ENCODE measurements around the gene CNN3. TPM values are rescaled to one million over a fixed set of nuclear protein-coding genes. Genes with fewer than 3 reads are reported as not detected.

The CNN3 gene
- total and polyA plus RNA-seq, 2 donors (not counting 1 experiment from before 2014, with no cell fraction given), result 2.3 to 17.2 TPM

DNA sequence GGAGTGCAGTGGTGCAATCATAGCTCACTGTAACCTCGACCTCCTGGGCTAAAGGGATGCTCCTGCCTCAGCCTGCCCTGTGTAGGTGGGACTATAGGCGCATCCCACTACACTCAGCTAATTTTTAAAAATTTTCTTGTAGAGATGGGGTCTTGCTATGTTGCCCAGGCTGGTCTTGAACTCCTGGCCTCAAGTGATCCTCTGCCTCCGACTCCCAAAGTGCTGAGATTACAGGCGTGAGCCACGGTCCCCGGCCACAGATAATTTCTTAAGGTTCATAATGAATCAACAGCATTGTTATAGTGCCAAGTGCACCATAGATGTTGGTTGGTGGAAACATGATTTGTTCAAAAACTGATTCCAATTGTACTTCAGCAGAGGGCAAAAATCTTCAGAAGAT, 42.2 kb upstream of the CNN3 start:
- Histone ChIP-seq H3K4me2 (replicated peaks; ENCODE audit: low read depth, low read length, poor library complexity, severe bottlenecking) (no peak overlapping the region), H3K36me3 (replicated peaks in 1 of 2; ENCODE audit: control extremely low read depth in 1 of 2, control insufficient read depth in 1 of 2, extremely low read depth in 1 of 2, insufficient read depth in 2 of 2, low read length in 1 of 2) (no peaks in the 10 kb centered on the region), H3K9me3 (ENCODE audit: control extremely low read depth in 1 of 3, control insufficient read depth in 2 of 3, insufficient read depth in 1 of 3, low read length in 2 of 3) (no peaks in the 10 kb centered on the region), H3K9ac (ENCODE audit: low read length) (no peak overlapping the region), H3K79me2 (ENCODE audit: control insufficient read depth, insufficient read depth, low read length) (no peaks in the 10 kb centered on the region), H3K27me3 (replicated peaks in 1 of 4; ENCODE audit: control extremely low read depth in 1 of 4, control insufficient read depth in 3 of 4, insufficient read depth in 4 of 4, low read length in 3 of 4) (no peaks in the 10 kb centered on the region), H3K4me3 (ENCODE audit: control extremely low read depth in 1 of 5, extremely low read depth in 1 of 5, insufficient read depth in 1 of 5, low read depth in 2 of 5, low read length in 4 of 5) (no peak overlapping the region), H3K27ac (ENCODE audit: low read length in 2 of 2) (no peak overlapping the region), H4K20me1 (ENCODE audit: control insufficient read depth, insufficient read depth, low read length, poor library complexity, severe bottlenecking) (no peaks in the 10 kb centered on the region), H2AFZ (ENCODE audit: insufficient read depth, low read depth, low read length, poor library complexity, severe bottlenecking) (no peak overlapping the region), H3K4me1 (ENCODE audit: control insufficient read depth in 2 of 2, insufficient read depth in 2 of 2, low read length in 2 of 2) (peaks cover 0 to under 1% of the 10 kb centered on the region in 2 donors)
- TF ChIP-seq EZH2 (IDR thresholded peaks at IDR 0.05; ENCODE audit: borderline replicate concordance, insufficient read depth, low read depth, low read length, poor library complexity, severe bottlenecking), result no peak
- TF ChIP-seq, protein P1, sequence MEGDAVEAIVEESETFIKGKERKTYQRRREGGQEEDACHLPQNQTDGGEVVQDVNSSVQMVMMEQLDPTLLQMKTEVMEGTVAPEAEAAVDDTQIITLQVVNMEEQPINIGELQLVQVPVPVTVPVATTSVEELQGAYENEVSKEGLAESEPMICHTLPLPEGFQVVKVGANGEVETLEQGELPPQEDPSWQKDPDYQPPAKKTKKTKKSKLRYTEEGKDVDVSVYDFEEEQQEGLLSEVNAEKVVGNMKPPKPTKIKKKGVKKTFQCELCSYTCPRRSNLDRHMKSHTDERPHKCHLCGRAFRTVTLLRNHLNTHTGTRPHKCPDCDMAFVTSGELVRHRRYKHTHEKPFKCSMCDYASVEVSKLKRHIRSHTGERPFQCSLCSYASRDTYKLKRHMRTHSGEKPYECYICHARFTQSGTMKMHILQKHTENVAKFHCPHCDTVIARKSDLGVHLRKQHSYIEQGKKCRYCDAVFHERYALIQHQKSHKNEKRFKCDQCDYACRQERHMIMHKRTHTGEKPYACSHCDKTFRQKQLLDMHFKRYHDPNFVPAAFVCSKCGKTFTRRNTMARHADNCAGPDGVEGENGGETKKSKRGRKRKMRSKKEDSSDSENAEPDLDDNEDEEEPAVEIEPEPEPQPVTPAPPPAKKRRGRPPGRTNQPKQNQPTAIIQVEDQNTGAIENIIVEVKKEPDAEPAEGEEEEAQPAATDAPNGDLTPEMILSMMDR (IDR thresholded peaks at IDR 0.05), result no peak
- H3K4me1 Mint-ChIP-seq, result peaks cover 2% of the 10 kb centered on the region
- POLR2A ChIA-PET, result no interaction called here
- no peak overlapping the region for H3K4me3 Mint-ChIP-seq
- no peaks in the 10 kb centered on the region for H3K27me3 Mint-ChIP-seq
- no peak overlapping the region for H3K27ac Mint-ChIP-seq
- DNase-seq (no peak), ATAC-seq (ENCODE audit: low read depth) (no peak)
- 100% methylated on average over 3 of the region's 6 CpGs for WGBS (ENCODE audit: insufficient coverage)
- no peaks in the 10 kb centered on the region for H3K9me3 Mint-ChIP-seq (ENCODE audit: insufficient read depth)
- intact Hi-C loops (cut with micrococcal nuclease), result no loop called here
- CTCF ChIA-PET, result interaction anchor here (1.1 kb wide), 1 partner anchor 74 kb away, joined by 3 read pairs; no protein-coding TSS in a partner anchor

GRCh38 chr1:94966033-94966432, 39.1 kb upstream of the CNN3 start:
- Mint-ChIP-seq H3K4me3 (no peak overlapping the region), H3K9me3 (ENCODE audit: insufficient read depth) (no peaks in the 10 kb centered on the region), H3K27me3 (no peaks in the 10 kb centered on the region), H3K4me1 (peaks cover 24% of the 10 kb centered on the region), H3K27ac (no peak overlapping the region)
- no peak overlapping the region for H2AFZ ChIP-seq (ENCODE audit: insufficient read depth, low read depth, low read length, poor library complexity, severe bottlenecking)
- TF ChIP-seq EZH2 (IDR thresholded peaks at IDR 0.05; ENCODE audit: borderline replicate concordance, insufficient read depth, low read depth, low read length, poor library complexity, severe bottlenecking), result no peak
- TF ChIP-seq, protein P1 (IDR thresholded peaks at IDR 0.05), result no peak
- no peaks in the 10 kb centered on the region for H4K20me1 ChIP-seq (ENCODE audit: control insufficient read depth, insufficient read depth, low read length, poor library complexity, severe bottlenecking)
- no CpG with 5 or more reads among the region's 1 CpG for WGBS (ENCODE audit: insufficient coverage)
- H3K4me3 ChIP-seq (ENCODE audit: control extremely low read depth in 1 of 5, extremely low read depth in 1 of 5, insufficient read depth in 1 of 5, low read depth in 2 of 5, low read length in 4 of 5), result no peak overlapping the region
- ATAC-seq (ENCODE audit: low read depth), result no peak
- H3K4me2 ChIP-seq (replicated peaks; ENCODE audit: low read depth, low read length, poor library complexity, severe bottlenecking), result no peak overlapping the region
- ChIA-PET POLR2A (no interaction called here), CTCF (no interaction called here)
- intact Hi-C loops (cut with micrococcal nuclease), result no loop called here
- H3K27ac ChIP-seq (ENCODE audit: low read length in 2 of 2), result no peak overlapping the region
- no peaks in the 10 kb centered on the region for H3K27me3 ChIP-seq (replicated peaks in 1 of 4; ENCODE audit: control extremely low read depth in 1 of 4, control insufficient read depth in 3 of 4, insufficient read depth in 4 of 4, low read length in 3 of 4)
- no peaks in the 10 kb centered on the region for H3K79me2 ChIP-seq (ENCODE audit: control insufficient read depth, insufficient read depth, low read length)
- peaks cover 24 to 27% of the 10 kb centered on the region in 2 donors for H3K4me1 ChIP-seq (ENCODE audit: control insufficient read depth in 2 of 2, insufficient read depth in 2 of 2, low read length in 2 of 2)
- no peaks in the 10 kb centered on the region for H3K9me3 ChIP-seq (ENCODE audit: control extremely low read depth in 1 of 3, control insufficient read depth in 2 of 3, insufficient read depth in 1 of 3, low read length in 2 of 3)
- DNase-seq, result no peak
- no peaks in the 10 kb centered on the region for H3K36me3 ChIP-seq (replicated peaks in 1 of 2; ENCODE audit: control extremely low read depth in 1 of 2, control insufficient read depth in 1 of 2, extremely low read depth in 1 of 2, insufficient read depth in 2 of 2, low read length in 1 of 2)
- H3K9ac ChIP-seq (ENCODE audit: low read length), result no peak overlapping the region

Measured in B cell (primary cell).